Testis (tissue), 2 donors: ENCODE data around the gene HAUS8.

Experiments used
- CTCF ChIP-seq, 3 experiments: fragments of 450-650 bp in 2 of 3; fragments of 200-600 bp in 1 of 3; sonication (generic) in 1 of 3; IDR thresholded peaks; one replicate each; pipeline ENCODE4 v1.5.1; 2016 to 2019; ENCODE audit warnings: antibody characterized with exemption in 3 of 3, mild to moderate bottlenecking in 2 of 3, moderate library complexity in 1 of 3
- POLR2A ChIP-seq: fragments of 450-650 bp; IDR thresholded peaks from one replicate; pipeline ENCODE4 v1.6.1; 2017; ENCODE audit warnings: antibody characterized with exemption, mild to moderate bottlenecking, moderate library complexity

- TF ChIP-seq CTCF (IDR thresholded peaks at IDR 0.05): no peak
- no peak for TF ChIP-seq POLR2A
Observed at GRCh38 chr19:17086120-17086519, 10.9 kb upstream of the HAUS8 start.
